ENCODE results near the gene PRTN3. TPM values are rescaled to one million over a fixed set of nuclear protein-coding genes. Genes with fewer than 3 reads are reported as not detected.
A peak's percentile ranks its signal among the peaks of the same experiment; 100 is the strongest.
"Not testable (repeated sequence)": the region's sequence is repeated elsewhere in the genome, so short reads cannot be mapped to it uniquely, and the experiment has no call there.

The PRTN3 gene
- total RNA-seq, 1 experiment from 2014 or later, result not detected

GRCh38 chr19:889662-890295 lies 49.0 kb downstream of the PRTN3 start:
- H3K36me3 ChIP-seq (ENCODE audit: low read depth), result 0 out of 2 replicates have a peak, but pooled peaks cover 8% of the 10 kb centered on the region
- BruUV-seq (replicated peaks), result no TSS peak
- peaks cover 2% of the 10 kb centered on the region for H3K4me1 ChIP-seq (replicated peaks; ENCODE audit: insufficient read depth)
- H3K79me2 ChIP-seq (ENCODE audit: low read depth), result peaks cover 6% of the 10 kb centered on the region; the same call in 1 of the 2 replicates
- peaks cover 29% of the 10 kb centered on the region for H4K20me1 ChIP-seq (ENCODE audit: insufficient read depth)
- intact Hi-C loops (cut with micrococcal nuclease; ENCODE audit: unreplicated experiment), result no loop called here
- ChIA-PET POLR2A (ENCODE audit: unreplicated experiment) (no interaction called here), CTCF (no interaction called here)
- no peak overlapping the region for H3K4me3 ChIP-seq
- H3K9me2 ChIP-seq (ENCODE audit: insufficient read depth), result no peaks in the 10 kb centered on the region
- TF ChIP-seq EZH2 (IDR thresholded peaks at IDR 0.05; ENCODE audit: low read depth) (no peak), CTCF (conservative IDR thresholded peaks at IDR 0.05) (no peak)
- H2AFZ ChIP-seq, result no peak overlapping the region
- no peaks in the 10 kb centered on the region for H3K9me3 ChIP-seq (ENCODE audit: insufficient read depth, low read depth)
- no peak overlapping the region for H3K4me2 ChIP-seq
- peaks cover 34% of the 10 kb centered on the region for H3F3A ChIP-seq (ENCODE audit: insufficient read depth, low read depth)
- no peak for DNase-seq
- no peaks in the 10 kb centered on the region for H3K27me3 ChIP-seq (ENCODE audit: insufficient read depth, low read depth)
- H3K27ac ChIP-seq, result no peak overlapping the region

- Histone ChIP-seq H3K27ac (no peak overlapping the region), H3K27me3 (ENCODE audit: insufficient read depth, low read depth) (no peaks in the 10 kb centered on the region), H2AFZ (no peak overlapping the region), H3K9me2 (ENCODE audit: insufficient read depth) (no peaks in the 10 kb centered on the region), H3K9me3 (ENCODE audit: insufficient read depth, low read depth) (no peaks in the 10 kb centered on the region), H3K36me3 (ENCODE audit: low read depth) (0 out of 2 replicates have a peak, but pooled peaks cover 8% of the 10 kb centered on the region), H4K20me1 (ENCODE audit: insufficient read depth) (peaks cover 19% of the 10 kb centered on the region; the same call in 1 of the 2 replicates), H3K4me2 (no peak overlapping the region), H3K4me3 (no peak overlapping the region), H3K4me1 (replicated peaks; ENCODE audit: insufficient read depth) (no peaks in the 10 kb centered on the region), H3K79me2 (ENCODE audit: low read depth) (peaks cover 6% of the 10 kb centered on the region; the same call in 1 of the 2 replicates), H3F3A (ENCODE audit: insufficient read depth, low read depth) (peaks cover 32% of the 10 kb centered on the region)
- no peak for DNase-seq
- ChIA-PET POLR2A (ENCODE audit: unreplicated experiment) (no interaction called here), CTCF (no interaction called here)
- intact Hi-C loops (cut with micrococcal nuclease; ENCODE audit: unreplicated experiment), result no loop called here
- TF ChIP-seq EZH2 (IDR thresholded peaks at IDR 0.05; ENCODE audit: low read depth) (no peak), CTCF (conservative IDR thresholded peaks at IDR 0.05) (no peak)
- BruUV-seq (replicated peaks), result no TSS peak
Observed at GRCh38 chr19:890831-891230, 50.0 kb downstream of the PRTN3 start.

- H3K9me3 ChIP-seq (ENCODE audit: insufficient read depth, low read depth); CTCF ChIA-PET; H3K9me2 ChIP-seq (ENCODE audit: insufficient read depth); DNase-seq; H3K27ac ChIP-seq; H3K79me2 ChIP-seq (ENCODE audit: low read depth); H3K36me3 ChIP-seq (ENCODE audit: low read depth); intact Hi-C loops (cut with micrococcal nuclease; ENCODE audit: unreplicated experiment); H2AFZ ChIP-seq; POLR2A ChIA-PET (ENCODE audit: unreplicated experiment); H3K4me1 ChIP-seq (replicated peaks; ENCODE audit: insufficient read depth); H3K27me3 ChIP-seq (ENCODE audit: insufficient read depth, low read depth): not testable (repeated sequence)
- BruUV-seq (replicated peaks), result TSS peak; percentile 30
- Histone ChIP-seq H4K20me1 (ENCODE audit: insufficient read depth) (peaks cover 16% of the 10 kb centered on the region; the same call in 1 of the 2 replicates), H3F3A (ENCODE audit: insufficient read depth, low read depth) (peaks cover 32% of the 10 kb centered on the region), H3K4me2 (peak overlapping the region; percentile 67), H3K4me3 (peak overlapping the region; percentile 85; the same call in 1 of the 2 replicates)
Observed at GRCh38 chr19:891421-892200, 50.8 kb downstream of the PRTN3 start.
